NB4 (cell line): ENCODE results near the gene OR10A2.

Source experiments
- DNase-seq: peaks from one replicate; pipeline ENCODE4 v3.0.0; 2010; ENCODE audit warnings: low read depth
- H3K4me3 ChIP-seq: one replicate; pipeline ENCODE4 v1.5.1; 2011; ENCODE audit warnings: mild to moderate bottlenecking, low read depth, low read length, moderate library complexity
- CTCF ChIP-seq: IDR thresholded peaks from one replicate; pipeline ENCODE4 v1.5.1; 2012; ENCODE audit warnings: low read depth, low read length
- MAX ChIP-seq: IDR thresholded peaks from 2 replicates; pipeline ENCODE4 v1.6.1; 2011; ENCODE audit warnings: low read depth, low read length
- MYC ChIP-seq: IDR thresholded peaks from 2 replicates; pipeline ENCODE4 v1.6.1; 2011; ENCODE audit warnings: low read depth, low read length
- POLR2A ChIP-seq: IDR thresholded peaks from 2 replicates; pipeline ENCODE4 v1.6.1; 2011; ENCODE audit warnings: mild to moderate bottlenecking; ENCODE audit not compliant: insufficient read length; ENCODE audit errors: extremely low read depth

Gene OR10A2

GRCh38 chr11:6828103-6828502, 34.8 kb upstream of the OR10A2 start:
- no peak for DNase-seq
- H3K4me3 ChIP-seq: no peak overlapping the region
- TF ChIP-seq POLR2A (no peak), MAX (no peak), CTCF (no peak), MYC (no peak)

GRCh38 chr11:6833356-6833755, 29.5 kb upstream of the OR10A2 start:
- no peak for DNase-seq
- H3K4me3 ChIP-seq: no peak overlapping the region
- TF ChIP-seq MYC (no peak), POLR2A (no peak), CTCF (no peak), MAX (no peak)

- DNase-seq: no peak
- no peak for TF ChIP-seq MYC
- TF ChIP-seq CTCF: no peak
- no peak for TF ChIP-seq MAX
- no peak for TF ChIP-seq POLR2A
Observed at GRCh38 chr11:6834021-6834420, 28.8 kb upstream of the OR10A2 start.

GRCh38 chr11:6841694-6842093, 21.2 kb upstream of the OR10A2 start:
- no peak for TF ChIP-seq CTCF

More at GRCh38 chr11:6834021-6834420, 28.8 kb upstream of the OR10A2 start:
- no peak overlapping the region for H3K4me3 ChIP-seq

GRCh38 chr11:6843670-6844069, 19.2 kb upstream of the OR10A2 start:
- TF ChIP-seq MAX (no peak), CTCF (no peak)
- H3K4me3 ChIP-seq: no peak overlapping the region
- DNase-seq: no peak

More at GRCh38 chr11:6841694-6842093, 21.2 kb upstream of the OR10A2 start:
- no peak overlapping the region for H3K4me3 ChIP-seq
- no peak for DNase-seq

GRCh38 chr11:6844356-6844755, 18.5 kb upstream of the OR10A2 start:
- no peak overlapping the region for H3K4me3 ChIP-seq
- TF ChIP-seq CTCF (no peak), MYC (no peak), POLR2A (no peak), MAX (no peak)
- DNase-seq: no peak
